Stimulated activated CD4-positive, alpha-beta T cell treated with anti-CD3 and anti-CD28 coated beads, Interleukin-12 subunit alpha, Interleukin-12 subunit beta, amount 100 ng/mL, for 48 hours (primary cell): Measurements from ENCODE around the gene ESYT1.
"Not testable (repeated sequence)": the region's sequence is repeated elsewhere in the genome, so short reads cannot be mapped to it uniquely, and the experiment has no call there.

Experiments used
- DNase-seq, 3 donors: peaks; one replicate each; pipeline ENCODE4 v3.0.0-alpha.2; 2020; ENCODE audit warnings: low read depth in 2 of 3, low spot score in 1 of 3

Gene ESYT1

GRCh38 chr12:56104109-56104814 lies 23.8 kb upstream of the ESYT1 start, which contains the start of gene PA2G4:
Gene PA2G4, plus strand, starts transcription at chr12:56104559. Its CDS starts 179 bp downstream, at chr12:56104738.
- DNase-seq, result peak; percentile 97 to 98 (median 98)

GRCh38 chr12:56104815-56105608 lies 23.1 kb upstream of the ESYT1 start:
- DNase-seq, result peak in 1 of 3 donors; percentile 18

- no peak for DNase-seq
These were observed 22.5 kb upstream of the ESYT1 start for GRCh38 chr12:56105609-56105902.

- DNase-seq, result no peak
These were observed 20.8 kb upstream of the ESYT1 start for GRCh38 chr12:56107242-56107641.

GRCh38 chr12:56110571-56110970 lies 17.5 kb upstream of the ESYT1 start:
- no peak for DNase-seq

- no peak for DNase-seq
These were observed 14.0 kb upstream of the ESYT1 start for GRCh38 chr12:56114084-56114483.

- no peak for DNase-seq
These were observed 12.7 kb upstream of the ESYT1 start for GRCh38 chr12:56115329-56115728.

GRCh38 chr12:56116267-56117081 lies 11.6 kb upstream of the ESYT1 start, which contains the start of gene RPL41:
Gene RPL41, plus strand, starts transcription at chr12:56116633.
- peak; percentile 88 to 95 (median 88) for DNase-seq

- DNase-seq, result not testable (repeated sequence)
These were observed 10.9 kb upstream of the ESYT1 start for GRCh38 chr12:56117082-56117706.

- DNase-seq, result peak; percentile 97 to 99 (median 98)
These were observed 10.0 kb upstream of the ESYT1 start, which contains the start of gene ZC3H10 for GRCh38 chr12:56117778-56118687. Gene ZC3H10, plus strand, starts transcription at chr12:56118266. Its CDS starts 2,297 bp downstream, at chr12:56120563.

- DNase-seq, result no peak
These were observed 9.2 kb upstream of the ESYT1 start for GRCh38 chr12:56118688-56119357.

- peak in 2 of 3 donors; percentile 42 to 62 for DNase-seq
These were observed 8.7 kb upstream of the ESYT1 start for GRCh38 chr12:56119361-56119796.

- DNase-seq, result no peak
These were observed 7.8 kb upstream of the ESYT1 start for GRCh38 chr12:56120158-56120846.

- DNase-seq, result no peak
These were observed 6.7 kb upstream of the ESYT1 start for GRCh38 chr12:56121204-56121870.

GRCh38 chr12:56122637-56123036 lies 5.4 kb upstream of the ESYT1 start:
- DNase-seq, result no peak

GRCh38 chr12:56124133-56124532 lies 3.9 kb upstream of the ESYT1 start:
- DNase-seq, result no peak

- DNase-seq, result no peak
These were observed 1.3 kb upstream of the ESYT1 start for GRCh38 chr12:56126732-56127239.

- DNase-seq, result no peak
These were observed 581 bp upstream of the ESYT1 start for GRCh38 chr12:56127485-56127887.
